ENCODE results near the gene CSNK1G2. TPM values are rescaled to one million over a fixed set of nuclear protein-coding genes. Genes with fewer than 3 reads are reported as not detected.

CSNK1G2 gene
- total and polyA plus RNA-seq, 2 experiments from 2014 or later = 97.7 to 100 TPM

GRCh38 chr19:2026770-2027169 lies 85.8 kb downstream of the CSNK1G2 start:
- no peak overlapping the region for H3K4me3 ChIP-seq
- no peaks in the 10 kb centered on the region for H3K27me3 ChIP-seq
- no peaks in the 10 kb centered on the region for H3K4me1 ChIP-seq (ENCODE audit: low read depth)
- no peak for TF ChIP-seq CTCF (IDR thresholded peaks at IDR 0.05; ENCODE audit: low read depth, low read length)
- no peak overlapping the region for H3K27ac ChIP-seq
- H3K36me3 ChIP-seq = no peaks in the 10 kb centered on the region
- no peaks in the 10 kb centered on the region for H3K9me3 ChIP-seq (ENCODE audit: low read depth)
- no peak for DNase-seq (ENCODE audit: low read depth in 1 of 2, low spot score in 1 of 2)

GRCh38 chr19:2027361-2027760 lies 86.4 kb downstream of the CSNK1G2 start:
- Histone ChIP-seq H3K27ac (no peak overlapping the region), H3K4me3 (no peak overlapping the region), H3K4me1 (ENCODE audit: low read depth) (peaks cover 2% of the 10 kb centered on the region), H3K27me3 (no peaks in the 10 kb centered on the region), H3K36me3 (no peaks in the 10 kb centered on the region), H3K9me3 (ENCODE audit: low read depth) (no peaks in the 10 kb centered on the region)
- TF ChIP-seq CTCF (IDR thresholded peaks at IDR 0.05; ENCODE audit: low read depth, low read length) = no peak
- DNase-seq (ENCODE audit: low read depth in 1 of 2, low spot score in 1 of 2) = peak in 1 of 2 donors; percentile 89

Other genes with a start within 250 kb of the CSNK1G2 start
- gene ONECUT3, start 187.7 kb upstream of the CSNK1G2 start, total RNA-seq = not detected in 2 replicates
- not detected in 2 replicates for gene ONECUT3, start 187.7 kb upstream of the CSNK1G2 start, polyA plus RNA-seq
- gene ATP8B3, start 128.9 kb upstream of the CSNK1G2 start, total RNA-seq = 1.2 and 8.6 TPM in 2 replicates
- 3.0 and 9.2 TPM in 2 replicates for gene ATP8B3, start 128.9 kb upstream of the CSNK1G2 start, polyA plus RNA-seq
- 24.4 and 39.7 TPM in 2 replicates for gene REXO1, start 92.7 kb upstream of the CSNK1G2 start, total RNA-seq
- gene REXO1, start 92.7 kb upstream of the CSNK1G2 start, polyA plus RNA-seq = 19.2 and 21.3 TPM in 2 replicates
- gene KLF16, start 77.6 kb upstream of the CSNK1G2 start, total RNA-seq = 5.3 and 9.3 TPM in 2 replicates
- gene KLF16, start 77.6 kb upstream of the CSNK1G2 start, polyA plus RNA-seq = 9.1 and 20.8 TPM in 2 replicates
- 198 and 203 TPM in 2 replicates for gene ABHD17A, start 55.7 kb upstream of the CSNK1G2 start, total RNA-seq
- 145 and 159 TPM in 2 replicates for gene ABHD17A, start 55.7 kb upstream of the CSNK1G2 start, polyA plus RNA-seq
- 11.2 and 16.3 TPM in 2 replicates for gene ADAT3, start 35.8 kb upstream of the CSNK1G2 start, total RNA-seq
- gene ADAT3, start 35.8 kb upstream of the CSNK1G2 start, polyA plus RNA-seq = 5.9 and 14.3 TPM in 2 replicates
- 58.0 and 62.5 TPM in 2 replicates for gene SCAMP4, start 35.8 kb upstream of the CSNK1G2 start, total RNA-seq
- 53.7 and 58.5 TPM in 2 replicates for gene SCAMP4, start 35.8 kb upstream of the CSNK1G2 start, polyA plus RNA-seq
- 133 and 155 TPM in 2 replicates for gene BTBD2, start 74.5 kb downstream of the CSNK1G2 start, total RNA-seq
- gene BTBD2, start 74.5 kb downstream of the CSNK1G2 start, polyA plus RNA-seq = 126 and 149 TPM in 2 replicates
- 72.5 and 76.6 TPM in 2 replicates for gene MKNK2, start 110.1 kb downstream of the CSNK1G2 start, total RNA-seq
- gene MKNK2, start 110.1 kb downstream of the CSNK1G2 start, polyA plus RNA-seq = 72.8 and 87.2 TPM in 2 replicates
- gene MOB3A, start 155.2 kb downstream of the CSNK1G2 start, total RNA-seq = 15.1 and 17.4 TPM in 2 replicates
- 21.6 and 22.0 TPM in 2 replicates for gene MOB3A, start 155.2 kb downstream of the CSNK1G2 start, polyA plus RNA-seq
- gene IZUMO4, start 155.7 kb downstream of the CSNK1G2 start, total RNA-seq = 10.5 and 11.6 TPM in 2 replicates
- 2.6 and 4.9 TPM in 2 replicates for gene IZUMO4, start 155.7 kb downstream of the CSNK1G2 start, polyA plus RNA-seq
- gene AP3D1, start 210.4 kb downstream of the CSNK1G2 start, total RNA-seq = 118 and 125 TPM in 2 replicates
- gene AP3D1, start 210.4 kb downstream of the CSNK1G2 start, polyA plus RNA-seq = 112 and 115 TPM in 2 replicates
- gene DOT1L, start 222.8 kb downstream of the CSNK1G2 start, total RNA-seq = 25.3 and 53.8 TPM in 2 replicates
- 15.6 and 19.1 TPM in 2 replicates for gene DOT1L, start 222.8 kb downstream of the CSNK1G2 start, polyA plus RNA-seq

Data from cardiac muscle cell (in vitro differentiated cells and primary cell).